Measurements from ENCODE around the gene CHRM4. TPM values are rescaled to one million over a fixed set of nuclear protein-coding genes. Genes with fewer than 3 reads are reported as not detected.

CHRM4 gene
- total RNA-seq, 1 donor = not detected

GRCh38 chr11:46364791-46365190 is 26.8 kb downstream of the CHRM4 start:
- no peak for DNase-seq (ENCODE audit: low read depth)
- no peak for TF ChIP-seq CTCF (IDR thresholded peaks at IDR 0.05; ENCODE audit: insufficient read depth, low read depth, low read length)

GRCh38 chr11:46364056-46364455 is 27.5 kb downstream of the CHRM4 start:
- DNase-seq (ENCODE audit: low read depth) = no peak
- H3K4me3 ChIP-seq (ENCODE audit: low read depth, low read length) = no peak overlapping the region
- TF ChIP-seq CTCF (IDR thresholded peaks at IDR 0.05; ENCODE audit: insufficient read depth, low read depth, low read length) = no peak

More at GRCh38 chr11:46364791-46365190, 26.8 kb downstream of the CHRM4 start:
- no peak overlapping the region for H3K4me3 ChIP-seq (ENCODE audit: low read depth, low read length)

GRCh38 chr11:46363455-46364005 is 28.0 kb downstream of the CHRM4 start:
- no peak overlapping the region for H3K4me3 ChIP-seq (ENCODE audit: low read depth, low read length)
- TF ChIP-seq CTCF (IDR thresholded peaks at IDR 0.05; ENCODE audit: insufficient read depth, low read depth, low read length) = no peak
- peak; percentile 44 for DNase-seq (ENCODE audit: low read depth)

- TF ChIP-seq CTCF (IDR thresholded peaks at IDR 0.05; ENCODE audit: insufficient read depth, low read depth, low read length) = no peak
- H3K4me3 ChIP-seq (ENCODE audit: low read depth, low read length) = no peak overlapping the region
- DNase-seq (ENCODE audit: low read depth) = peak; percentile 71
Observed at GRCh38 chr11:46363031-46363407, 28.6 kb downstream of the CHRM4 start.

GRCh38 chr11:46362156-46363030 is 29.2 kb downstream of the CHRM4 start:
- TF ChIP-seq CTCF (IDR thresholded peaks at IDR 0.05; ENCODE audit: insufficient read depth, low read depth, low read length) = no peak
- no peak for DNase-seq (ENCODE audit: low read depth)
- no peak overlapping the region for H3K4me3 ChIP-seq (ENCODE audit: low read depth, low read length)

- H3K4me3 ChIP-seq (ENCODE audit: low read depth, low read length) = peak overlapping the region; percentile 23
- DNase-seq (ENCODE audit: low read depth) = peak; percentile 70
- TF ChIP-seq CTCF (IDR thresholded peaks at IDR 0.05; ENCODE audit: insufficient read depth, low read depth, low read length) = no peak
Observed at GRCh38 chr11:46361283-46362155, 30.1 kb downstream of the CHRM4 start.
